Measurements from ENCODE around the gene FCAR.
A peak's percentile ranks its signal among the peaks of the same experiment; 100 is the strongest.
"Not testable (repeated sequence)": the region's sequence is repeated elsewhere in the genome, so short reads cannot be mapped to it uniquely, and the experiment has no call there.

Gene FCAR

DNA sequence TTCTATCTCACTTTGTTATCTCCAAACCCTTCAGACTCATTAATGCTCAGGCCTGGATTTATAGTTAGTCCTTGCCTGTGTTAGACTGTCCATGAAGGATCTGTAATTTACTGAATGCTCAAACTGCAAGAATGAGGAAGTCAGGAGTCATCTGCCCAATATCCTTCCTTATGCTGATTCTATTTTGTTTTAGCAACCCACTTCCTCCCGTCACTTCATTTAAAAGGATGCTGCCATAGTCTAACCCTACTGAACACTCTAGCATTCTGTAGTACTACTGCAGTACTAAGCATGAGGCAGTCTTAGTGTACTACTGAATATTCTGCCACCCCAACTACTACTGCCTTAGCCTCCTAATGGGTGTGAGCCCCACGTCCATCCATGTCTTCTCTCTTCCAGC lies 1.5 kb downstream of the FCAR start:
- Histone ChIP-seq H3K36me3 (ENCODE audit: insufficient read depth, low read length) (no peaks in the 10 kb centered on the region), H3K9me3 (ENCODE audit: control insufficient read depth, insufficient read depth, low read length) (no peaks in the 10 kb centered on the region; the same call in 1 of the 2 replicates), H3K4me1 (ENCODE audit: insufficient read depth, low read length) (peaks cover 3% of the 10 kb centered on the region; the same call in 1 of the 2 replicates), H3K9ac (ENCODE audit: low read depth, low read length) (no peak overlapping the region)

DNA sequence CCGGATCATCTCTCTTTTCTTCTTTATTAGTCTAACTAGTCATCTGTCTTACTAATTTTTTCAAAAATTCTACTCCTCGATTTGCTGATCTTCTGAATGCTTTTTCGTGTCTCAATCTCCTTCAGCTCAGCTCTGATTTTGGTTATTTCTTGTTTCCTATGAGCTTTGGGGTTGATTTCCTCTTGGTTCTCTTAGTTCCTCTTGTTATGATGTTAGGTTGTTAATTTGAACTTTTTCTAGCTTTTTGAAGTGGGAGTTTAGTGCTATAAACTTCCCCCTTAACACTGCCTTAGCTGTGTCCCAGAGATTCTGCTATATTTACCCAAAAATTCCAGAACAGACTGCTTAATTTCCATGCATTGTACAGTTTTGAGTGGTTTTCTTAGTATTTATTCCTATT lies 3.4 kb downstream of the FCAR start:
- Histone ChIP-seq H3K9ac (ENCODE audit: low read depth, low read length) (no peak overlapping the region), H3K36me3 (ENCODE audit: insufficient read depth, low read length) (no peaks in the 10 kb centered on the region), H3K9me3 (ENCODE audit: control insufficient read depth, insufficient read depth, low read length) (no peaks in the 10 kb centered on the region; the same call in 1 of the 2 replicates), H3K4me1 (ENCODE audit: insufficient read depth, low read length) (no peaks in the 10 kb centered on the region)

DNA sequence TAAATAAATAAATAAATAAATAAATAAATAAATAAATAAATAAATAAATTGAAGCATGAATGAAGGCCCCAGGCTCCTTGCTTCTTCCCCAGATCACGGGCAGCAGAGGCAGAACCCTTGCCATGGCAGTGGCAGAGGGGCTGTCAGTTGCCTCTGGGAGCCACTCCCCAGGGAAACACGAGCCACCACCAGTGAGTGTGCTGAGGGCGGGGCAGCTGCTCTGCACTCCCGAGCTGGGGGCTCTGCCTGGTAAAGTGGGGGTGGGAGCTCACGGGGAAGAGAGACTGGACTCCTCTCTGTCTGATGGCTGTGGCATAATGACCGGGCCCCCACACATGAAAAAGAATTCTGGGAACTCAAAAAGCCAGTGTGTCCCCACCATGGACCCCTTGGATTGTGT lies 7.8 kb downstream of the FCAR start:
- no peaks in the 10 kb centered on the region for H3K9me3 ChIP-seq (ENCODE audit: control insufficient read depth, insufficient read depth, low read length)
- no peaks in the 10 kb centered on the region for H3K4me1 ChIP-seq (ENCODE audit: insufficient read depth, low read length)
- no peak overlapping the region for H3K9ac ChIP-seq (ENCODE audit: low read depth, low read length)
- H3K36me3 ChIP-seq (ENCODE audit: insufficient read depth, low read length): no peaks in the 10 kb centered on the region

DNA sequence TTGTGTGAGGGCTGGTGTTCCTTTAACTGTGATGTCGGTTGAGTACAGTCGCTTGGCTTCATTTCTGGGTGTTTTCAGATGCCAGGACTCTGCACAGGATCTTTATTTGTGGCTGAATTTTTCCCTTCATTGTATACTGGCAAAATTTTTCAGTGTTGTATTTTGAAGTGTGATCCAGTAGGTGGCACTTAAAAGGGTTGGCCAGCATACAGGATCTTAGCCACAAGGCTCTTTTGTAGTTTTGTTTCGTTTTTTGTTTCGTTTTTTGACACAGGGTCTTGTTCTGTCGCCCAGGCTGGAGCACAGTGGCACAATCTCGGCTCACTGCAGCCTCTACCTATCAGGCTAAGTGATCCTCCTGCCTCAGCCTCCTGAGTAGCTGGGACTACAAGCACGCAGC lies 8.7 kb downstream of the FCAR start:
- no peak overlapping the region for H3K9ac ChIP-seq (ENCODE audit: low read depth, low read length)
- H3K4me1 ChIP-seq (ENCODE audit: insufficient read depth, low read length): no peaks in the 10 kb centered on the region
- no peaks in the 10 kb centered on the region for H3K9me3 ChIP-seq (ENCODE audit: control insufficient read depth, insufficient read depth, low read length)
- no peaks in the 10 kb centered on the region for H3K36me3 ChIP-seq (ENCODE audit: insufficient read depth, low read length)

DNA sequence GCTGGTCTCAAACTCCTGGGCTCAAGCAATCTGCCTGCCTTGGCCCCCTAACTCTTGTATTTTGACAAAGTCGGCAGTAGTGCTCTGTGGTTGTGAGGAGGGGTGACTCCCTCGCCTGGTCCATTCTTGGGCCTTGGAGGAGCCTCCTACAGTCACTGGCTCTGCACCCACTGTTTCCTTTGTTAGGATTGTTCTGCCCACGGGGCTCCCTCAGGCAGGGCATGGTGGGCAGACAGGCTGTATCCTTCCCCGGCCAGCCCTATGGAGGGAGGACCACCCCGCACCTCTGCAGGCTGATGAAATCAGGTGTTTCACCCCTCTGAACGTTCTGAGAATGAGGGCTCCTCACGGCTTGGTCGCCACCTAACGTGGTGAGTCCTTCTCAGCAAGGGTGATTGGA lies 9.2 kb downstream of the FCAR start:
- Histone ChIP-seq H3K36me3 (ENCODE audit: insufficient read depth, low read length) (no peaks in the 10 kb centered on the region), H3K9ac (ENCODE audit: low read depth, low read length) (no peak overlapping the region), H3K9me3 (ENCODE audit: control insufficient read depth, insufficient read depth, low read length) (no peaks in the 10 kb centered on the region), H3K4me1 (ENCODE audit: insufficient read depth, low read length) (no peaks in the 10 kb centered on the region)

DNA sequence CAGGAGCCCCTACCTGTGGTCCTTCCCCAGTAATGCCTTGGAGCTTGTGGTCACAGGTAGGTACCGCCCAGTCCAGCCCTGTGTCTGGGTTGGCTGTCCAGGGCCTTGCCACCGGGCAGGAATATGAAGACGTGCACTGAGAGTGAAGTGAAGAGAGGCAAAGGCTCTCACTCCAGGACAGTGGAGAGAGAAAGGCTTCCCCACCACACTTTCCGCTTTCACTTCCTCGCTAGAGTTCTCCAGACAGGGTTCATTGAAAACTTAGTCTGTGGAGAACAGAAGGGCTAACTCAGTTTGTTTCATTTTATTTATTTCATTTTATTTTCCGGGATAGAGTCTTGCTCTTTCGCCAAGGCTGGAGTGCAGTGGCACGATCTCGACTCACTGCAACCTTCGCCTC lies 14.2 kb downstream of the FCAR start:
- Histone ChIP-seq H3K9me3 (ENCODE audit: control insufficient read depth, insufficient read depth, low read length) (no peaks in the 10 kb centered on the region), H3K9ac (ENCODE audit: low read depth, low read length) (no peak overlapping the region), H3K4me1 (ENCODE audit: insufficient read depth, low read length) (no peaks in the 10 kb centered on the region), H3K36me3 (ENCODE audit: insufficient read depth, low read length) (no peaks in the 10 kb centered on the region)

DNA sequence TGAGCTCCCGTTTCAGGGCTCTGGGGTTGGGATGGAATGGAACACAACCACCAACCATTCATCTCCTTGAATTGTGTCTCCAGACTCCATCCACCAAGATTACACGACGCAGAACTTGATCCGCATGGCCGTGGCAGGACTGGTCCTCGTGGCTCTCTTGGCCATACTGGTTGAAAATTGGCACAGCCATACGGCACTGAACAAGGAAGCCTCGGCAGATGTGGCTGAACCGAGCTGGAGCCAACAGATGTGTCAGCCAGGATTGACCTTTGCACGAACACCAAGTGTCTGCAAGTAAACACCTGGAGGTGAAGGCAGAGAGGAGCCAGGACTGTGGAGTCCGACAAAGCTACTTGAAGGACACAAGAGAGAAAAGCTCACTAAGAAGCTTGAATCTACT lies 15.5 kb downstream of the FCAR start:
- no peaks in the 10 kb centered on the region for H3K9me3 ChIP-seq (ENCODE audit: control insufficient read depth, insufficient read depth, low read length)
- H3K9ac ChIP-seq (ENCODE audit: low read depth, low read length): no peak overlapping the region
- no peaks in the 10 kb centered on the region for H3K36me3 ChIP-seq (ENCODE audit: insufficient read depth, low read length)
- H3K4me1 ChIP-seq (ENCODE audit: insufficient read depth, low read length): no peaks in the 10 kb centered on the region

DNA sequence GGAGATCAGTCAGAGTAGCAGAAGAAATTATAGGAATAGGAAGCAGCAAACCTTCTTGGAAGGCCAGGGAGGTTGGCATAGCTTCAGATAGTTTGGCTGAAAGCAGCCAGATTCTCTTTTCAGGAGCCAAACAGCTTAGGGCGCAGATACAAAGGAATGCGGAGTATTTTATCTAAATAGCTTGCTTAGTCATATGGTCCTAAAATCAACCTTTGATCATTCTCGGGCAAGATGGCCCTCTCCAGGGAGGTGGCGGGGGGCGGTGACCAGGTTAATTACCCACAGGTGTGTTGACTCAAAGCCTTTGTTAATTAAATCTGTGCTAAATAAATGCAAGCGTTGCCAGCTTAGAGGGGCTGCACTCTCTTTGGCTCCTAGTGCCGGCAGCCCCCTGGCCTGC lies 19.4 kb downstream of the FCAR start:
- no peaks in the 10 kb centered on the region for H3K9me3 ChIP-seq (ENCODE audit: control insufficient read depth, insufficient read depth, low read length)
- H3K9ac ChIP-seq (ENCODE audit: low read depth, low read length): peak overlapping the region; percentile 44
- 0 out of 2 replicates have a peak, but pooled peaks cover 3% of the 10 kb centered on the region for H3K4me1 ChIP-seq (ENCODE audit: insufficient read depth, low read length)
- no peaks in the 10 kb centered on the region for H3K36me3 ChIP-seq (ENCODE audit: insufficient read depth, low read length)

DNA sequence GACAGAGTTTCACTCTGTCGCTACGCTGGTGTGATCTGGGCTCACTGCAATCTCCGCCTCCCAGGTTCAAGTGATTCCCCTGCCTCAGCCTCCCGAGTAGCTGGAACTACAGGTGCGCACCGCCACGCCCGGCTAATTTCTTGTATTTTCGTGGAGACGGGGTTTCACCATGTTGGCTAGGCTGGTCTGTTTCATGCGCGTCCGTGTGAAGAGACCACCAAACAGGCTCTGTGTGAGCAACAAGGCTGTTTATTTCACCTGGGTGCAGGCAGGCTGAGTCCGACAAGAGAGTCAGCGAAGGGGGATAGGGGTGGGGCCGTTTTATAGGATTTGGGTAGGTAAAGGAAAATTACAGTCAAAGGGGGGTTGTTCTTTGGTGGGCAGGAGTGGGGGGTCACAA lies 20.1 kb downstream of the FCAR start:
- not testable (repeated sequence) for H3K36me3 ChIP-seq (ENCODE audit: insufficient read depth, low read length); H3K9me3 ChIP-seq (ENCODE audit: control insufficient read depth, insufficient read depth, low read length); H3K4me1 ChIP-seq (ENCODE audit: insufficient read depth, low read length)
- H3K9ac ChIP-seq (ENCODE audit: low read depth, low read length): peak overlapping the region; percentile 44; the same call in 1 of the 2 replicates

DNA sequence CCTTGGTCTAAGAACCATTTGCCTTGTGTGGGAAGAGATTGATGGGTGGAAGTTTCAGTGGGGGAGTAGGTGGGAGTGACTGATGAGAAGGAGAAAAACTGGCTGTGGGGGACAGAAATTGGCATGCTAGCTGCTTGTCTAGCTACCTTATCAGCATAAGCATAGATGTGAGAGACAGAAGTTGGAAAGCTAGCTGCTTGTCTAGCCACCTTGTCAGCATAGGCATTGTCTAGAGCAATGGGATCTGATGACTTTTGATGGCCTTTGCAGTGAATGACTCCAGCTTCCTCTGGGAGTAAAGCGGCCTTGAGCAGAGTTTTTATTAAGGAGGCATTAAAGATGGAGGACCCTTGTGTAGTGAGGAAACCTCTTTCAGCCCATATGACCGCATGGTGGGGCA lies 22.0 kb downstream of the FCAR start:
- 0 out of 2 replicates have a peak, but pooled peaks cover 3% of the 10 kb centered on the region for H3K4me1 ChIP-seq (ENCODE audit: insufficient read depth, low read length)
- no peaks in the 10 kb centered on the region for H3K9me3 ChIP-seq (ENCODE audit: control insufficient read depth, insufficient read depth, low read length)
- no peak overlapping the region for H3K9ac ChIP-seq (ENCODE audit: low read depth, low read length)
- H3K36me3 ChIP-seq (ENCODE audit: insufficient read depth, low read length): no peaks in the 10 kb centered on the region; the same call in 1 of the 2 replicates

DNA sequence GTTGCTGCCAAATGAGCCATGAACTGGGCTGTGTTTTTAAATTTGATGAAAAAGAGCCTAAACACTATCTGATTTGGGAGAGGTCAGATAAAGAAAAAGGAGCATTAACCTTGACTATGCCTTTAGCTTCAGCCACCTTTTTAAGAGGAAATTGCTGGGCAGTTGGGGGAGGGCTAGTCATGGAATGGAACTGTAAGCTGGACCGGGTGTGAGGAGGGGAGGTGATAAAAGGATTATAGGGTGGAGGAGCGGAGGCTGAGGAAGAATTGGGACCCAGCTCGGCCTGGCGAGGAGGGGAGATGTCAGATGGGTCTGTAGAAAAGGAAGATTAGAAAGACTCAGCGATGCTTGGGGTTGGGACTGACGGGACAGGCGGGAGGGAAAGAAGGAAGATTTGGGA lies 24.6 kb downstream of the FCAR start:
- H3K9me3 ChIP-seq (ENCODE audit: control insufficient read depth, insufficient read depth, low read length); H3K4me1 ChIP-seq (ENCODE audit: insufficient read depth, low read length); H3K9ac ChIP-seq (ENCODE audit: low read depth, low read length); H3K36me3 ChIP-seq (ENCODE audit: insufficient read depth, low read length): not testable (repeated sequence)

DNA sequence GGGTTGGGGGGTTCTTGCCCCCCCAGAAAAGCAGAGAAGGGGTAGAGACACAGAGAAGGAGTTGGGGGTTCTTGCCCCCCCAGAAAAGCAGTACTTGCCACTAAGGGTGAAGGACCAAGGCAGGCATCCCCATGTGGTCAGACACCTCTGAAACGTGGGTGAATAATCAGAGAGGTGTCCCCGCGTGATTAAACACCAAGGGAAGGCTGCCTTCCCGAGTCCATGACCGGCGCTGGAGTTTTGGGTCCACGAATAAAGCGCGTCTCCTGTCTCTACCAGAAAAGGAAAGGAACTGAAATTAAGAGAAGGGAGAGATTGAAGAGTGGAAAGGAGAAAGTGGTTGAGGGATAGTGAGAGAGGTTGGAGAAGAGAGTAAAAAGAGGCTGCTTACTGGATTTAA lies 25.6 kb downstream of the FCAR start:
- H3K4me1 ChIP-seq (ENCODE audit: insufficient read depth, low read length); H3K9me3 ChIP-seq (ENCODE audit: control insufficient read depth, insufficient read depth, low read length); H3K36me3 ChIP-seq (ENCODE audit: insufficient read depth, low read length); H3K9ac ChIP-seq (ENCODE audit: low read depth, low read length): not testable (repeated sequence)

DNA sequence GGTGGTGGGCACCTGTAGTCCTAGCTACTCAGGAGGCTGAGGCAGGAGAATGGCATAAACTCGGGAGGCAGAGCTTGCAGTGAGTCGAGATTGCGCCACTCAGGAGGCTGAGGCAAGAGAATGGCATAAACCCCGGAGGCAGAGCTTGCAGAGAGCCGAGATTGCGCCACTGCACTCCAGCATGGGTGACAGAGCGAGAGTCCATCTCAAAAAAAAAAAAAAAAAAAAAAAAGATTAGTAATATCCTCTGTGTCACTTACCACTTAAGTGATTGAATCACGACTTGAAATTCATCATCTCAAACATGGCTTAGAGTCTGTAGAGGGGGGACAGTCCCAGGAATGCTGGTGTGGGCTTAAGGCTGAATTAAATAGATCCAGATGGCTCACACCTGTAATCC lies 27.1 kb downstream of the FCAR start:
- H3K9me3 ChIP-seq (ENCODE audit: control insufficient read depth, insufficient read depth, low read length); H3K9ac ChIP-seq (ENCODE audit: low read depth, low read length); H3K4me1 ChIP-seq (ENCODE audit: insufficient read depth, low read length); H3K36me3 ChIP-seq (ENCODE audit: insufficient read depth, low read length): not testable (repeated sequence)

DNA sequence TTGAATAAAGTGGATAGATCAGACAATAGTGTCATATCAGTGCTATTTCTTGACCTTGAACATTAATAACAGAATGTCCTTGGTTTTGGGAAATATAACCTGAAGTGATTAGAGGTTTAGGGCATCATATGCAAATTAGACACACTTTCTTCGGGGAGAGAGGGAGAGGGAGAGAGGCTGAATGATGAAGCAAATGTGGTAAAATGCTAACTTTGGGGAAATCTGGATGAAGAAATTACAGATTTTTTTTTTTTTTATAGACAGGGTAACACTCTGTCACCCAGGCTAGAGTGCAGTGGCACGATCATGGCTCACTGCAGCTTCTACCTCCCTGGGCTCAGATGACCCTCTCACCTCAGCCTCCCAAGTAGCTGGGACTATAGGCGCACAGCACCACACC lies 28.0 kb downstream of the FCAR start:
- no peaks in the 10 kb centered on the region; the same call in 1 of the 2 replicates for H3K36me3 ChIP-seq (ENCODE audit: insufficient read depth, low read length)
- no peak overlapping the region for H3K9ac ChIP-seq (ENCODE audit: low read depth, low read length)
- H3K9me3 ChIP-seq (ENCODE audit: control insufficient read depth, insufficient read depth, low read length): no peaks in the 10 kb centered on the region
- peaks cover 7% of the 10 kb centered on the region for H3K4me1 ChIP-seq (ENCODE audit: insufficient read depth, low read length)

DNA sequence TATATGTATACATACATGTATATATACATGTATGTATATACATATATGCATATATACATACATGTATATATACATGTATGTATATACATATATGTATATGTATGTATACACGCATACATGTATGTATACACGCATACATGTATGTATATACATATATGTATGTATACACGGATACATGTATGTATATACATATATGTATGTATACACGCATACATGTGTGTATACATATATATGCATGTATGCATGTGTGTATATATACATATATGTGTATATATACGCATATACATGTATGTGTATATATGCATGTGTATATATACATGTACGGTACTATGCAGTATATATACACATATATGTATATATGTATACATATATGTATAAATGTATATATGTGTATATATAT lies 29.3 kb downstream of the FCAR start:
- H3K36me3 ChIP-seq (ENCODE audit: insufficient read depth, low read length): no peaks in the 10 kb centered on the region; the same call in 1 of the 2 replicates
- no peak overlapping the region for H3K9ac ChIP-seq (ENCODE audit: low read depth, low read length)
- no peaks in the 10 kb centered on the region for H3K9me3 ChIP-seq (ENCODE audit: control insufficient read depth, insufficient read depth, low read length)
- peaks cover 7% of the 10 kb centered on the region for H3K4me1 ChIP-seq (ENCODE audit: insufficient read depth, low read length)

DNA sequence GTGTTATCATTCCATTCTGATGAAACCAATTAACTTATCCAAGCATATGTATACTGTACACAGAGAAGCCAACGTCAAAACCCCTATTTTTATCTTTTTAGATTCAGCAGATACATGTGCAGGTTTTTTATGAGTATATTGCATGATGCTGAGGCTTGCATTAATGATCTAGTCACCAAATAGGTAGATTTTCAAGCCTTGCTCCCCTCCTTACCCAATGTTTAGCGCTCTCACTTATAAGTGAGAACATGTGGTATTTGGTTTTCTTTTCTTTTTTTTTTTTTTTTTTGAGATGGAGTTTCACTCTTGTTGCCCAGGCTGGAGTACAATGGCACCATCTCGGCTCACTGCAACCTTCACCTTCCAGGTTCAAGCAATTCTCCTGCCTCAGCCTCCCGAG lies 30.2 kb downstream of the FCAR start:
- not testable (repeated sequence) for H3K36me3 ChIP-seq (ENCODE audit: insufficient read depth, low read length); H3K9me3 ChIP-seq (ENCODE audit: control insufficient read depth, insufficient read depth, low read length); H3K4me1 ChIP-seq (ENCODE audit: insufficient read depth, low read length); H3K9ac ChIP-seq (ENCODE audit: low read depth, low read length)

Data from ES-I3 (cell line).